RWPE2 (cell line): ENCODE measurements around the gene RALGPS2.

ENCODE experiments used
- ATAC-seq: fragments of 200-7000 bp; cut with Tn5 transposase; 3 replicates; pipeline ENCODE4 v1.9.1; 2021; ENCODE audit warnings: low read depth
- DNase-seq: peaks from one replicate; pipeline ENCODE4 v3.0.0-alpha.2; 2020; ENCODE audit warnings: low spot score
- H3K27ac ChIP-seq: fragments of 450-650 bp; 2 replicates; pipeline ENCODE4 v1.5.1; 2017; ENCODE audit warnings: mild to moderate bottlenecking; ENCODE audit not compliant: poor library complexity, severe bottlenecking
- H3K27me3 ChIP-seq: fragments of 250-450 bp; sonication (Bioruptor Pico); 2 replicates; pipeline ENCODE4 v1.5.1; 2021; ENCODE audit warnings: mild to moderate bottlenecking, moderate library complexity; ENCODE audit not compliant: insufficient read depth, poor library complexity, severe bottlenecking
- H3K36me3 ChIP-seq: fragments of 250-450 bp; sonication (Bioruptor Pico); 2 replicates; pipeline ENCODE4 v1.5.1; 2020; ENCODE audit warnings: low read depth, mild to moderate bottlenecking, moderate library complexity
- H3K4me1 ChIP-seq: fragments of 250-450 bp; sonication (Bioruptor Pico); 2 replicates; pipeline ENCODE4 v1.5.1; 2021; ENCODE audit warnings: mild to moderate bottlenecking, moderate library complexity; ENCODE audit not compliant: insufficient read depth, poor library complexity, severe bottlenecking
- H3K4me3 ChIP-seq: fragments of 250-450 bp; sonication (Bioruptor Pico); 2 replicates; pipeline ENCODE4 v1.5.1; 2021; ENCODE audit warnings: mild to moderate bottlenecking, moderate library complexity; ENCODE audit not compliant: severe bottlenecking
- H3K9me3 ChIP-seq: fragments of 250-450 bp; sonication (Bioruptor Pico); 2 replicates; pipeline ENCODE4 v1.5.1; 2021; ENCODE audit warnings: mild to moderate bottlenecking, moderate library complexity; ENCODE audit not compliant: severe bottlenecking
- CTCF ChIP-seq: fragments of 450-650 bp; IDR thresholded peaks from one replicate; pipeline ENCODE4 v1.5.1; 2017; ENCODE audit warnings: mild to moderate bottlenecking, moderate library complexity; ENCODE audit not compliant: poor library complexity, severe bottlenecking

The RALGPS2 gene

DNA sequence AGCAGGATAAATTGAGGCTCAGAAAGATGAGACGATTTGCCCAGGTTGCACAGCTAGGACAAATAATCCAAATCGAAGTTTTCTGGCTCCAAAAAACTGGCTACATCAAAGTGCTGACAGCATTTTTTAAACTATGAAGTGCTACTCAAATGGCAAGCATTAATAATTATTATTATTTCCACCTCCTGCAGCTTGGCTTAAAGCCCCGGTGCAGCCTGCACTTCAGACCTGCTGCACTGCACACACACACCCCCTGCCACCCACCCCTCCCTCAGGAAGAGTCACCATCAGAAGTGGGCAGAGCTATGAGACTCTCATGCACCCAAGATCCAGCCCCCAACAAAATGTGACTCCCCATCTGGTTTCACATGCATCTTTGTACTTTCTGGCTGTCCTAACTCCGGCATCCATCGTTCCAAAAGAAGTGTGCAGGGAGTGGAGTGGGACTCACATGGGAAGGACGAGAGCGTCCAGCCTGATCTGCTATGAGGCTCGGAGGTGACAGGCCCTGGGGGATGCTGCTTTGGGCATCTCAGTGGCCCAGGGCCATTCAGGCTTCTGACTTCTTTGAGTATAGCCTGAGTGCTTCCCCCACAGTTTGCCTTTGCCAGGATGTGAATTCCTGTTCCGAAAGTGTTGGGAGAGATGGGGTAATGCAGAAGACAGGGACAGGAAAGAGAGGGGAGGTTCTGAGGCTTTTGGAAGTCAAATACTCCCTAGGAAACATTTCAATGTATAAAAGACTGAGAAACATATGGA lies 235.6 kb downstream of the RALGPS2 start:
- ATAC-seq (no peak), DNase-seq (no peak)
- no peaks in the 10 kb centered on the region for H3K27me3 ChIP-seq
- no peak overlapping the region for H3K4me3 ChIP-seq
- TF ChIP-seq CTCF, result no peak
- no peak overlapping the region for H3K27ac ChIP-seq
- H3K9me3 ChIP-seq, result no peaks in the 10 kb centered on the region
- no peaks in the 10 kb centered on the region for H3K4me1 ChIP-seq
- no peaks in the 10 kb centered on the region for H3K36me3 ChIP-seq

DNA sequence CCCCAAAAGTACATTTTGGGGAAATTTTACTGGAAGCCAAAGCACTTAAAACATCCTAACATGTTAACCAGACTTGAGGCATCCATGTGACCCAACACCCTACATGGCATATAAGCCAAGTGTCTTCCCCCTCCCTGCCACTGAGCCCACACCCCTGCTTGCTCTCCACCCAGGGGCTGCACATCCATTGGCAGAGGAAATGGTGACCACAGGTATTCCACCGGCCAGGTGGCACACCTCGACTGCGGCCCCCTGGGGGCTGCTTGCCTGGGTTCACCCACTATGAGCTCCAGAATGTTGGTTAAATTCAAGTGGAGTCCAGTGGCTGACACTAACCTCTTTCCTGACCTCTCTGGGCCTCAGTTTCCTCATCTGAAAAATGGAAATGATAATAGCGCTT lies 236.3 kb downstream of the RALGPS2 start:
- DNase-seq (no peak), ATAC-seq (no peak)
- no peak overlapping the region for H3K27ac ChIP-seq
- H3K4me3 ChIP-seq, result no peak overlapping the region
- no peaks in the 10 kb centered on the region for H3K4me1 ChIP-seq
- no peaks in the 10 kb centered on the region for H3K27me3 ChIP-seq
- no peak for TF ChIP-seq CTCF
- no peaks in the 10 kb centered on the region for H3K36me3 ChIP-seq
- no peaks in the 10 kb centered on the region for H3K9me3 ChIP-seq

GRCh38 chr1:178961868-178962267 lies 236.8 kb downstream of the RALGPS2 start:
- no peak overlapping the region for H3K4me3 ChIP-seq
- TF ChIP-seq CTCF, result no peak
- no peaks in the 10 kb centered on the region for H3K9me3 ChIP-seq
- H3K27ac ChIP-seq, result no peak overlapping the region
- H3K4me1 ChIP-seq, result no peaks in the 10 kb centered on the region
- no peaks in the 10 kb centered on the region for H3K36me3 ChIP-seq
- DNase-seq, result no peak
- H3K27me3 ChIP-seq, result no peaks in the 10 kb centered on the region
- ATAC-seq, result no peak

DNA sequence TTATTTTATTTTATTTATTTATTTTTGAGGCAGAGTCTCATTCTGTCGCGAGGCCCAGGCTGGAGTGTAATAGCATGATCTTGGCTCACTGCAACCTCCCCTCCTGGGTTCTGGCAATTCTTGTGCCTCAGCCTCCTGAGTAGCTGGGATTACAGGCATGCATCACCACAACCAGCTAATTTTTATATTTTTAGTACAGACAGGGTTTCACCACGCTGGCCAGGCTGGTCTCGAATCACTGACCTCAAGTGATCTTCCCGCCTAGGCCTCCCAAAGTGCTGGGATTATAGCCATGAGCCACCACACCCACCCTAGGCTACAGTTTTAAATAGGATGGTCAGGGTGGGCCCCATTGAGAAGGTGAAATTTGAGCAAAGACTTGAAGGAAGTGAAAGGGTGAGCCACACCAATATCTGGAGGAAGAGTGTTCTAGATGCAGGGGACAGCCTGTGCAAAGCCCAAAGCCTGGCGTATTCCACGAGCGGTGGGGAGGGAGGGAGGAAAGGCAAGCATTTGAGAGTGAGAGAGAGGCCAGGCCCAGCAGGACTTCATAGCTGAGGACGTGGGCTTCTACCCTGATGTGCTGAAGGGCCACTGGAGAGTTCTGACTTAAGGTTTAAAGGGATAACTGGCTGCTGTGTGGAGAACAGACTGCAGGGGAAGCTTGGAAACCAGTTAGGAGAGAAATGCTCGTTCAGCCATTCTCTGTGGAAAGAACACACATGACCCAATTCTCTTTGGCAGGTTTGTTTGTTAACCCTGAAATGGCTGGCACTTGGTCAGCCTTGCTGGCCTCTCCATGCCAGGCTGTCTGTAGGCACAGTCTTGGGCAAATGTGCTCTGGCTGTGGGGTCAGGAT lies 238.0 kb downstream of the RALGPS2 start:
- no peaks in the 10 kb centered on the region for H3K36me3 ChIP-seq
- no peak overlapping the region for H3K4me3 ChIP-seq
- H3K4me1 ChIP-seq, result no peaks in the 10 kb centered on the region
- no peak for TF ChIP-seq CTCF
- H3K9me3 ChIP-seq, result no peaks in the 10 kb centered on the region
- DNase-seq (no peak), ATAC-seq (no peak)
- H3K27me3 ChIP-seq, result no peaks in the 10 kb centered on the region
- H3K27ac ChIP-seq, result no peak overlapping the region
